Measurements from ENCODE around the gene RAB1B. TPM values are rescaled to one million over a fixed set of nuclear protein-coding genes. Genes with fewer than 3 reads are reported as not detected.

The RAB1B gene
- total RNA-seq, 4 donors from 2014 or later, result 40.6 to 146 (median 94.6) TPM

DNA sequence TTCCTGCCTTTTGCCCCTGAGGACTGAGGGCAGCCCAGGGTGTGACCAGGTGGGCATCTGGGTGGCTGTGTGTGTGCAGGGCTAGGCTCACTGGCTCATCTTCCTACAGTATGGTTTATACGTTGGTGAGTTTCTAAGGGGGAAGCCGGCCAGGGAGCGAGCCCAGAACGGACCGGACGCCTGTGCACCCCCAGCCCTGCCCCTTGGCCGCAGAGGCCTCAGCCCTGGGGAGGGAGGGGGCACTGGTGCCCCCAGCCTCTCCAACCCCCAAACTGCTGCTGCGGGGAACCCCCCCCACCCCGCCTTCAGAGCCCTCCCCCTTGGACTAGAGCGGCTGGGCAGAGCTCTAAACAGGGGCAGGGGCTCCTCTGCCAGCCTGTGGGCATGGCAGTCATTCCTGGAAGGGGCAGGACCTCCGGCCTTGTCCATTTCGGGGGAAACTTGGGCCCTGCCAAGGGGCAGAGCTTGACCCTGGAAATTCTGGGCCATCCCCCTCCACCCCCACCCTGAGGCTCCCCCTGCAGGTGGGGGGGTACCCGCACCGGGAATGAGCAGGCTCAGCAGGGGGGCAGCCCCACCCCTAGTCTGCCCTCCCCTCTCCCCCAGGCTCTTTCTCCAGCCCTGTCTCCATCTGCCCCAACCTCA is 15.1 kb downstream of the RAB1B start:
- H3K27ac ChIP-seq, result no peak overlapping the region
- DNase-seq, result no peak
- H3K4me1 ChIP-seq, result peaks cover 0 to 7% of the 10 kb centered on the region in 2 donors
- intact Hi-C loops (cut with DNase I; ENCODE audit: low total_unique reads), result loop anchor here (10.0 kb wide), 1 partner anchor 59 kb away; no protein-coding TSS in a partner anchor
- no peak for TF ChIP-seq POLR2A (IDR thresholded peaks at IDR 0.05)
- TF ChIP-seq, protein P1, sequence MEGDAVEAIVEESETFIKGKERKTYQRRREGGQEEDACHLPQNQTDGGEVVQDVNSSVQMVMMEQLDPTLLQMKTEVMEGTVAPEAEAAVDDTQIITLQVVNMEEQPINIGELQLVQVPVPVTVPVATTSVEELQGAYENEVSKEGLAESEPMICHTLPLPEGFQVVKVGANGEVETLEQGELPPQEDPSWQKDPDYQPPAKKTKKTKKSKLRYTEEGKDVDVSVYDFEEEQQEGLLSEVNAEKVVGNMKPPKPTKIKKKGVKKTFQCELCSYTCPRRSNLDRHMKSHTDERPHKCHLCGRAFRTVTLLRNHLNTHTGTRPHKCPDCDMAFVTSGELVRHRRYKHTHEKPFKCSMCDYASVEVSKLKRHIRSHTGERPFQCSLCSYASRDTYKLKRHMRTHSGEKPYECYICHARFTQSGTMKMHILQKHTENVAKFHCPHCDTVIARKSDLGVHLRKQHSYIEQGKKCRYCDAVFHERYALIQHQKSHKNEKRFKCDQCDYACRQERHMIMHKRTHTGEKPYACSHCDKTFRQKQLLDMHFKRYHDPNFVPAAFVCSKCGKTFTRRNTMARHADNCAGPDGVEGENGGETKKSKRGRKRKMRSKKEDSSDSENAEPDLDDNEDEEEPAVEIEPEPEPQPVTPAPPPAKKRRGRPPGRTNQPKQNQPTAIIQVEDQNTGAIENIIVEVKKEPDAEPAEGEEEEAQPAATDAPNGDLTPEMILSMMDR (IDR thresholded peaks at IDR 0.05), result no peak
- no peaks in the 10 kb centered on the region for H3K27me3 ChIP-seq
- H3K9me3 ChIP-seq, result no peaks in the 10 kb centered on the region
- no peaks in the 10 kb centered on the region for H3K36me3 ChIP-seq
- H3K4me3 ChIP-seq, result no peak overlapping the region

DNA sequence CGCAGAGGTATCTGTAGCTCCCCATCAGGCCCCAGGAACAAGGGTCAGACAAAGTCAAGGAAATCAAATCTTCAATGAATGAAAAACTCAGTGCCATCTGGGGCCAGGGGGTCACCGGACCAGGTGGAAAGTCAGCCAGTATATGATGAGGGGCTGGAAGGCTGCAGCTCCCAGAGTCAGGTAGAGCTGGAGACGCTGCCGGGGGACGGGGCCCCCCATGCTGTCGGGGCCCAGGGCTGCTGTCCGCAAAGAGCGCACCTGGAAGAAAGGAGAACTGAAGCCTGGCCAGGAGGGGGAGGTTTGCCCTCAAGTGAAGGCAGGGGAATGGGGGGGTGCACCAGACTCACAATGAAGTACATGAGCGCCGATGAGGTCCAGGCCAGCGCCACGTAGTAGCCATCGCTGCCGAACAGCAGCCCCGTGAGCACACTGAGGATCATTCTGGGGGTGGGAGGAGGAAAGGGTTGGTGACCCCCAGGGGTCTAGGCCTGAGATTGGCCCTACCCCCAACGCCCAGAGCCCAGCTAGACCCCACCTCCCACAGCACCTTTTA is 16.2 kb downstream of the RAB1B start:
- intact Hi-C loops (cut with DNase I; ENCODE audit: low total_unique reads), result loop anchor here (10.0 kb wide), 1 partner anchor 60 kb away; no protein-coding TSS in a partner anchor
- no peak for DNase-seq

GRCh38 chr11:66285250-66285947 is 17.0 kb downstream of the RAB1B start:
- Histone ChIP-seq H3K27ac (no peak overlapping the region), H3K9me3 (no peaks in the 10 kb centered on the region), H3K4me1 (peaks cover 0 to 14% of the 10 kb centered on the region in 2 donors), H3K27me3 (no peaks in the 10 kb centered on the region), H3K36me3 (no peaks in the 10 kb centered on the region), H3K4me3 (no peak overlapping the region)
- DNase-seq, result no peak
- intact Hi-C loops (cut with DNase I; ENCODE audit: low total_unique reads), result loop anchor here (10.0 kb wide), 1 partner anchor 61 kb away; no protein-coding TSS in a partner anchor
- no peak for TF ChIP-seq POLR2A (IDR thresholded peaks at IDR 0.05)
- TF ChIP-seq, protein P1 (IDR thresholded peaks at IDR 0.05), result no peak

More for the DNA sequence above, 16.2 kb downstream of the RAB1B start:
- Histone ChIP-seq H3K9me3 (no peaks in the 10 kb centered on the region), H3K36me3 (no peaks in the 10 kb centered on the region), H3K4me3 (no peak overlapping the region), H3K27me3 (no peaks in the 10 kb centered on the region), H3K27ac (no peak overlapping the region), H3K4me1 (peaks cover 0 to 9% of the 10 kb centered on the region in 2 donors)
- TF ChIP-seq POLR2A (IDR thresholded peaks at IDR 0.05), result no peak
- TF ChIP-seq, protein P1 (IDR thresholded peaks at IDR 0.05), result no peak

DNA sequence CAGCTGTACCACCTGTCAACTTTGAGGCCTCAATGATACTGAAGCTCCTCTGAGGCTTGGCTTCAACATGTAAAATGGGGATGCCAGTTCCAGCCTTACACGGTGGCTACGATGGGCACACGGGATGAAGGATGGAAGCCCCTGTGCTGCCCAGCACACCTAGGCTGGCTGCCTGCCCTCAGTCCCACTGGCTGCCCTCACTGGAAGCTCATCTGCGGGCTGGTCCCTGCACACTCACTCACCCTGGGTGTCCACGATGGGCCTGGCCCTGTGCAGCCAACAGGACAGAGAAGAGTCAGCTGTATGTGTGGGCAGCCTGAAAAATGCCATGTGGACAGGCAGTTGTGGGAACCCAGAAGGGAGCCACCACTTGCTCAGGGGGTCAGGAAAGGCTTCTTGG is 18.3 kb downstream of the RAB1B start:
- H3K36me3 ChIP-seq, result no peaks in the 10 kb centered on the region
- DNase-seq, result no peak
- TF ChIP-seq POLR2A (IDR thresholded peaks at IDR 0.05), result no peak
- TF ChIP-seq, protein P1 (IDR thresholded peaks at IDR 0.05), result no peak
- H3K27ac ChIP-seq, result no peak overlapping the region
- H3K9me3 ChIP-seq, result no peaks in the 10 kb centered on the region
- H3K4me1 ChIP-seq, result peaks cover 0 to 14% of the 10 kb centered on the region in 2 donors
- intact Hi-C loops (cut with DNase I; ENCODE audit: low total_unique reads), result loop anchor here (10.0 kb wide), 1 partner anchor 62 kb away; no protein-coding TSS in a partner anchor
- no peaks in the 10 kb centered on the region for H3K27me3 ChIP-seq
- H3K4me3 ChIP-seq, result no peak overlapping the region

Data from uterus (tissue), 4 donors.